Stimulated activated CD8-positive, alpha-beta memory T cell treated with anti-CD3 and anti-CD28 coated beads, Interleukin-15, amount 100 ng/mL, for 24 hours (primary cell): Measurements from ENCODE around the gene MEGF10.

Source experiments
- DNase-seq: peaks from one replicate; pipeline ENCODE4 v3.0.0-alpha.2; 2020; ENCODE audit warnings: low read depth

The MEGF10 gene

DNA sequence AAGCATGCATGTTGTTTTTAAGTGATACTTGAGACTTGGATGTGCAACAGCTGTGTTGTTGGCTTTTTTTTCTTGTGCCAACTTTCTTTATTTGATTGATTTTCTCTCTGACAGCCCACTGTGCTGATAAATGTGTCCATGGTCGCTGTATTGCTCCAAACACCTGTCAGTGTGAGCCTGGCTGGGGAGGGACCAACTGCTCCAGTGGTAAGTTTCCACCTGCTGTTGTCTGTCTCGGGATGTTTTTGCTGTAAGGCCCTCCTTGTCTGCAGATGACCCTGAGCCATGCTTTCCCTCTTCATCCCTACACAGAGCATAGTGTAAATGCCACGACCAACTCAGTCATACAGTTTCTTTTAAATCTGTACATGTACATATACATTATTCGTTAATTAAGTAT is 79.2 kb downstream of the MEGF10 start:
- DNase-seq: no peak

DNA sequence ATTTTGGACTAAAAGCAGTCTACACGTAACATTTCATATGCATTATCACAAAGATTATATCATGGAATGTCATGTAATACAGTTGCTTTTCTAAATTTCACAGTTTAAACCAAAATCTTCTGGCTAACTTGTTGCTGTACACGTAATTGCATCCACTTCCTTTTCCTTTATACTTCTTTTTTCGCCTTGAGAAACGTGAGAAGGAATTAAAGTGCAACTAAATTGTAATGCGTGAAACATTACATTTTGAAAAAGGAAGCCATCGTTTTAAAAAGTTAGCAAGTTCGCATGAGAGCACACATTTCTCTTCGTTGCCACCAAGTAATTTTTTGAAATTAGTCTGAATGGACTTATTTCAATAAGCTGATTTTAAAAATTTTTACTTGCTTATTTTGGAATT is 80.0 kb downstream of the MEGF10 start:
- no peak for DNase-seq

DNA sequence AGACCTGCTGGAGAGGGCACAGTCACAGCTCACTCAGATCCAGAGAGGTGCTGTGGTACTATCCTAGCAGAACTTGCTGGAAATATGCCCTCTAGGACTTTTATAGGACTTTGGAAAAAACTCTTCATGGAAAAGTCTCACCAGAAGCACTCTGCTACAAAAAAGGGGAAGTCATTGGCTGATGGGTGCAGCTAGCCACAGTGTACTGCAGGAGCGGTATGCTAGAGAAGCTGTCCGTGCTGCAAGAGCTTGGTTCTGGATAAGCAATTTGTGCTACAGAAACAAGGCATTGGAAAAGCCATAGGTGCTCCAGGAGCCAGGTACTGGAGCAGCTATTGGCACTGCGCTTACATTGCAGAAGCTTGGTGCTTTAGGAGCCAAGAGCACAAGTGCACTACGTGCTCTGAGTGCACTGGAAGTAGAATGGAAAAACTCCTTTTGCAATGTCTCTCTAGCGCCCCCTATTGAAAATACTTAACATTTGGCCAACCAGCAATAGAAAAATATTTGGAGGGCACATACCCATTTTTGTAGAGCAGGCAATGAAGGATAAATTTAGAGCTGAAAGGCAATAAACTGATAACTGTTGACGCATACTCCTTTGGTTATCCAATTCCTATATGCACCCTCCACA is 83.4 kb downstream of the MEGF10 start:
- DNase-seq: no peak

DNA sequence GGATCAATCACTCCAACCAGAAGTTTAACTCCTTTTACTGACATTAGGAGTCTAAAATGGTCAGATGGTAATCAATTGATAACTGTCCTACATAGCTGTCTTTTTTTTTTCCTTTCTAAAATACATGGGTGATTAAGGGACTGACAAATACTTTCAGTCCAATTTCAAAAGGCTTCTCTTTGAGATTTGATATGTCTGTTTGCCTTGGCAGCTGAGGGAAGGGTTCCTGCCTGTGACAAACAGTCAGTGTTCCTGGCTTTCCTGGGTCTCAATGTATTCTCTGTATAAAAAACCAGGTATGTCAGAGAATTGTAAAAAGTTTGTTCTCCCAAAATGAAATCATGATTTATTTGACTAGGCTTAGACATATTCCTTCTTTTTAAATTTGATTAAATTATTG is 84.5 kb downstream of the MEGF10 start:
- DNase-seq: no peak

DNA sequence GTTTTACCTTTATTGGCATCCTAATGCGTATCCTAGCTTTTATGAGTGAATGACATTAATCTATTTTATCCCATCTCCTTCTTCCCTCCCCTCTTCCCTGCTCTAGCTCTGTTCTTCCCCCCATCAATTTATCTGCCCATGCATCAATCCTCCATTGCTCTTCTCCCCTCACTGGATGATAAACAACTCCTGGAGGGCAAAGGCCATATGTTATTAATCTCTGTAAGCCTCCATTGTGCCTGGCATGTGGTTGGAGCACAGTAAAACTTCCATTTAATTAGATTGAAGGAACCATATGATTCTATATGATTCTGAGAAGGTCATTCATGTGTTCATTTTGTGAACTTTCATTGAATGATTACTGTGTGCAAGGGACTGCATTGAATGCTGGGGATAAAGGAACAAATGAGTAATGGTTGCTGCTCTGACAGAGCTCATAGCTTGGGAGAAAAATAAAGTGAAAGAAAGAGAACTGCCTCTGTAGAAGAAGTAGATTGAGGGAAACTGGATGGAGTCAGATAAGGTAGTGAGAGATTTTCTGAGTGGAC is 85.0 kb downstream of the MEGF10 start:
- DNase-seq: no peak

DNA sequence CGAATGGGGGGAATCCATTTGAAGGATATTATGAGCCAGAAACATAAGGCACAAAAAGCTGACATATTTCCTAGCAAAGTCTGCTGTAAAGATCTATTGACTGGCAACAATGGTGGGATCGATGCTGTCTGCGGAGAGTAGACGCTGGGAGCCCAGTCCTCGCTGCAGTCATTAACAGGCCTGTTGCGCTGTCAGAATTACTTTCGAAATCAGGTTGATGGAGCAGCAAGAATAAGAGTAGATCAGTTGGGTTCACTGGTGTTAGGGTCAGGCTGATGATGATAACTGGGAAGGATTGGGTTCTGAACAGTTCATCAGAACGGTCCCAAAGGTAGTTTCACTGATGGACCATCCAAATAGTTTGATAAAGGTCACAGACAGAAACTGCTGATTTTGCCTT is 87.1 kb downstream of the MEGF10 start:
- no peak for DNase-seq

DNA sequence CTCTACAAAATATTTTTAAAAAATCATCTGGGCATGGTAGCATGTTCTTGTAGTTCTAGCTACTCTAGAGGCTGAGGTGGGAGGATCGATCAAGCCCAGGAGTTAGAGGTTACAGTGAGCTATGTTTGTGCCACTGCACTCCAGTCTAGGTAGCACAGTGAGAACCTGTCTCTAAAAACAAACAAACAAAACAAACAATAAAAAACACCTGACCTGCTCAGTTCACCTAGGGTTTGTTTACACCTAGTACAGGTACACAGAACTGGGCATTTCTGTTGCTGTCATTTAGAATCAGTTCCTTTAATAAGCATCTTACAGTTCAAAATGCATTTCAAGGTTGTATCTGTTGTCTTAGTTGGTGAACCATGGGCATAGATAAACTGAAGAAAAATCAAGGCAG is 95.3 kb downstream of the MEGF10 start:
- DNase-seq: no peak

DNA sequence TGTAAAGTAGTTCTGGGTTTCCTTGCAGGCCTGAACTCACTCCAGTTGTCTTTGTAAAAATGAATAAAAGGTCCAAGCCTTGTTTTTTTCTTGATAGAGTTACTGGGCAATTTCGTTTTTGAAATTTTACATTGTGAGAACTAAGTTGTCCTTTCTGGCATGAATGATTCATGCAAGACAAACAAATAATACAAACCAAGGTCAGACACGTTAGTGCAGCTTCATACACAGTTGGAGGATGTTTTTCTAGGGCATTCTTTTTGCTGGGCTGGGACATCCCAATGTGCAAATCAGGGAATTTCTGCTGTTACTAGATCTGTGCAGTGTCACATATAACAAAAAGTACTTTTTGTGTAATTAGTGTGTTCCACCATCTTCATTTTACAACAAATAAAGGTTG is 96.0 kb downstream of the MEGF10 start:
- DNase-seq: no peak

DNA sequence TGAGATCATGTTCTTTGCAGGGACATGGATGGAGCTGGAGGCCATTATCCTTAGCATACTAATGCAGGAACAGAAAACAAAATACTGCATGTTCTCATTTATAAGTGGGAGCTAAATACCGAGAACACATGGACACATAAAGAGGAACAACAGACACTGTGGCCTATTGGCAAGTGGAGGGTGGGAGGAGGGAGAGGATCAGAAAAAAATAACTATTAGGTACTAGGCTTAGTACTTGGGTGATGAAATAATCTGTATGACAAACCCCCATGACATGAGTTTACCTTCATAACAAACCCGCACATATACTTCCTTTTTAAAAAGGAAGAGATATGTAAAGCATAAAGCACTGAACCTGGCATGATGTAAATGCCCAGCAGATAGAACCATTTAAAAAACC is 99.0 kb downstream of the MEGF10 start:
- no peak for DNase-seq

DNA sequence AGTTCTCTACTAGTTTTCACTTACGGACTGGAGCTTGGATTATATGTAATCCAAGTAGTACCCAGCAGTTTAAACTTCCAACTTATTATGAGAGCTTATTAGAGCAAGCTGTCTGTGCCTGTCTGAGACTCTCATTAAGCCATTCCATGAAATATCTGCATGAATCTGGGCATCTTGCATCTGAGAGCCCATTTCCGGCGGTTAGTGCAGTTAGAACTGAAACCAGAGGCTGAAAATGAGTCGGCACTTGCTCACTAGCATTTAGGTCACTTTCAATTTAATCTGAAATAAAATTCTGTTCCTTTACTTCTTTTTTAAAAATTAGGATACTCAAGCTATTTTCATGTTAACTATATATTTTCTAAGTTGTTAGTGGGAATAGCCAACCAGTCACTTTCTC is 102.2 kb downstream of the MEGF10 start:
- DNase-seq: no peak

DNA sequence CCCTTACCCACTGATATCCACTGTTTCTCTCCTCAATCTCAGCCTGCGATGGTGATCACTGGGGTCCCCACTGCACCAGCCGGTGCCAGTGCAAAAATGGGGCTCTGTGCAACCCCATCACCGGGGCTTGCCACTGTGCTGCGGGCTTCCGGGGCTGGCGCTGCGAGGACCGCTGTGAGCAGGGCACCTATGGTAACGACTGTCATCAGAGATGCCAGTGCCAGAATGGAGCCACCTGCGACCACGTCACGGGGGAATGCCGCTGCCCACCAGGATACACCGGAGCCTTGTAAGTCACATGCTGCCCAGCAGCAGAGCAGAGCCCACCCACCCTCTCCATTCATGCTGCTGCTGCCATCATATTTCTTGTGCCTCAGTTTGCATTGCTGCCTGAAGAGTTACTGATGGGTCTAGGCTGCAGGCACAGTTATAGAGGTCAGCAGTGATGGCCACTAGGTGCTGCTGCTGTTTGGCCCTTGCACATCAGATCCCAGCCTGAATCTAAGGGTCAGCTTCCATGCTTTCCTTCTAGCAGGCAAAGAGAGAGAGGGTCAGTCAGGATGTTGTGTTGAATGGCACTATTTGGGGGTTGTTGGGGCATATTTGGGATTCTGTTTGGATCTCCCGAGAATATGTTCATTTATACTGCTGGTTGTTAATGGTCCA is 106.0 kb downstream of the MEGF10 start:
- DNase-seq: no peak

DNA sequence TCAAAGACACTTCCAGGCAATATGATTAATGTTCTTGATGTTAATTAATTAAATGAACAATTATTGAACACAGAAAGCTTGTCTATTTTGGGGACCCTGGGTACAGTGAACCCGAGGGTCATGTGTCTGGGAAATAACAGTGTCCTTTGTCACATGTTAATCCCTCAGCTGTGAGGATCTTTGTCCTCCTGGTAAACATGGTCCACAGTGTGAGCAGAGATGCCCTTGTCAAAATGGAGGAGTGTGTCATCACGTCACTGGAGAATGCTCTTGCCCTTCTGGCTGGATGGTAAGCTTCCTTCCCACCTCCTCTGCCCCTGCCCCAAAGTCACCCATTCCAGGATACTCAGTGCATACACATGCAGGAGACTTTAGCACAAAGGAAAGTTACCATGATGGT is 107.9 kb downstream of the MEGF10 start:
- no peak for DNase-seq

DNA sequence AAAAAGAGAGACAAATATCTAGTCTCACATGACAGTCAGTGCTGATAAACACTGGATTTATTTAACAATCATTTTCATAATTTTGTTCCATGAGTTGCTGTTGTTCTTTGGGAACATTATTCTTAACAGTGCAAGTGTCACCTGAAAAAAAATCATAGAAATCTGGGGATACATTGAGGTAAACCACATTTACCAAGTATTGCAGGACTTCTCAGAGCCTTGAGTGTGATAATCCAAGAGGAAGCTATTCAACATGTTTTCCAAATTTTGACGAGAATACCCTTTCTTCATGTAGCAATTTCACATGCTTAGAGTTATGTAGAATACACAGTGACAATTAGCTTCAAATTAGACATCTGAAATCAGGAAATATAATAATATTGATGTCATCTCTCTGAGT is 108.5 kb downstream of the MEGF10 start:
- no peak for DNase-seq

DNA sequence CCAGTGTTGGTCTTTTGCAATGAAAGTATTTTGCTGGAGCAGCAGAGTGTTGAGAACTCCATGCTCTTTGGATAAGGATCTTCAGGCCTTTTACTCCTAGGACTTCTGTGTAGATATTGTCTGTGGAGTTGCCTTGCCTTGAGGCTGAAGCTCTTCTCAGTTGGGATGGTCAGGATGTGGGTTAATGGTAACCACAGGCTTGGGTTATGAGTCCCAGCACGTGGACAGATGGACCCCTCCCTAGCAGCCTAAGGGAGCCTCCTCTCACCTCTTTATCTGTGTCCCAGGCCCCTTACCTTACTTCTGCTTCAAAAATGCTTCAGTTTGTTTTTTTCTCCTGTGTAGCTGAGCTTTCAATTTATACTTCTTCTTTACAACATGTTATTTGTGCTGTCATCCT is 109.9 kb downstream of the MEGF10 start:
- no peak for DNase-seq

DNA sequence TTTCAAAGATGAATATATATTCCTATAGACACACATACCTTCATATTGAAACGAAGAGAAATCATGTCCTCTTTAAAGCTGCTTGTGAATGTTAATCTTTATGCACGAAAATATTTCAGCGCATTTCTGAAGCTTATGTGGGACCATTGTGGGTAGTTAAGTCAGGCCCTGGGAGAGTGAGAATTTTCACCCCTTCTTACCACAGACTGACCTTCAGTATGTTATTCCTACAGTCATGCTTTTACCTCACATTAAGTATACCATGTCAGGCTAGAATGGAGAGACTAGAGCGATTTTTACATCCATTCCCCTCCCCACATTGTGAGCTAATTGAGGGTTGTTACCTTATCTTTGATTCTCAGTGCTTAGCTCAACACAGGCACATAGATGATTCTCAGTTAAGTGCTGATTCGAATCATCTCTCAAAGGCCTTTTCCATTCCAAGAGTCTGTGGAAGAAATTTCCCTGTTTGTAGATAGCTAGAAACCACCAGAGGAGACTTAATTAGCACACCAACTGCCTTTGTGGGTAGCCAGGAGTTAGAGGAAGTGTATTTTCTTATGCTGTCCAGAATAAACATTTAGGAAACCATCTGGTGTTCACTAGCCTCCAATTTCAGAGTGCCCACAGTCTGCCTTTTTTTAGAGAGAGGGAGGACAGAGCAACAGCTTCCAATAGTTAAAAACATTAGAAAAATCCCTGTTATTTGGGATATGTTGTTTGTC is 110.5 kb downstream of the MEGF10 start:
- DNase-seq: no peak

DNA sequence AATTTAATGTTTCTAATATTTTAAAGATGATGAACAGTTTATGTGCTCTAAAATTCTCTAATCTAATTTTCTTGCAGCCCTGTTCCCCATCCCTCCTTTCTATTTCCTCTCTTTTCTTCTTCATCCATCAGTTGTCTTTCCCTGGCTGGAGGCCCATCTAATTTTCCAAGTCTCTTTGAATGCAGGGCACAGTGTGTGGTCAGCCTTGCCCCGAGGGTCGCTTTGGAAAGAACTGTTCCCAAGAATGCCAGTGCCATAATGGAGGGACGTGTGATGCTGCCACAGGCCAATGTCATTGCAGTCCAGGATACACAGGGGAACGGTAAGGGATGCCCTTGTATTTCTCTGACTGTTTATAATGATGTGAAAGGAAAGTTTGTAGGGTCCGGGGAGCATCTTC is 111.8 kb downstream of the MEGF10 start:
- no peak for DNase-seq

DNA sequence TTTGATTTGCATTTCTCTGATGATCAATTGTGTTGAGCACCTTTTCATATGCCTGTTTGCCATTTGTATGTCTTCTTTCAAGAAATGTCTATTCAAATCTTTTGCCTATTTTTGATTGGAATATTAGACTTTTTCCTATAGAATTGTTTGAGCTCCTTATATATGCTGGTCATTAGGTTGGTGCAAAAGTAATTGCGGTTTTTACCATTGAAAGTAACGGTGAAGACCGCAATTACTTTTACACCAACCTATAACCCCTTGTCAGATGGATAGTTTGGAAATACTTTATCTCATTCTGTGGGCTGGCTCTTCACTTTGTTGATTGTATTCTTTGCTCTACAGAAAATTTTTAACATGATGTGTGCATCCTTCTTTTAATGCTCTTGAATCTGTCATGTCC is 113.6 kb downstream of the MEGF10 start:
- no peak for DNase-seq

DNA sequence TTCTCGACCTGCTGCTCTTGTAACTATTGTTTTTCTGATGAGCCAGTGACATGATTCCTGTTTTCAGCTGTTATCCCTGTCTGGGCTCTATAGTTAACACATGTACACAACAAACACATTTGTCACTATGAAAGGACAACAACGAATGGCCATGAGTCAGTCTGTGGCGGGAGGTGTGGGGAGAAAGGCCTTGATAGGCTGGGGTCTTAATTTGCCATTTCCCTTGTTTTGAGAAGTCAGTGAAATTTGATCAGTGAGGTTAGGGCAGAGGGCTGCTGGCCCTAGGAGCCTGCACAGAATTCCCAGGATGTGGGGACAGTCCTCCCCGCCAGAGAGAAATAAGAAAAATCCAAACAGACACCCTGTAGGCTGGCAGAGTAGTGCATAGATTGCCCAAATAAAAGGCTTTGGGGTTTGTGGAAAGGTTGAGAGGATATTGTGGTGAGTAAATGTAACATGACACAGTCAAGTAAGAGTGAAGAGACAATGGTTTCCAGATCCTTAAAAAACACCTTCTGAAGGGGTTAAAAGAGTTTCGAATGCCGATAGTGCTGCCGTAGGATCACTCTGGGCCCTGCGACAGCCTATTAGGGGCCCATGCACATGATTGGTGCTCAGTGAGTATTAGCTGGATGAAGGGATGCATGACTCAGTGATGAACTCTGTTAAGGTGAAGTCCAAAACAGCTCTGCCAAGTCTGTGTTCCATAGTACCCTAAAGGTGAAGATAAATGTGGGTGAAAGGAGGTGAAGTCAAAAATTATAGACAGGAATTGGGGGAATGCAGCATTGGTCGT is 115.9 kb downstream of the MEGF10 start:
- no peak for DNase-seq

DNA sequence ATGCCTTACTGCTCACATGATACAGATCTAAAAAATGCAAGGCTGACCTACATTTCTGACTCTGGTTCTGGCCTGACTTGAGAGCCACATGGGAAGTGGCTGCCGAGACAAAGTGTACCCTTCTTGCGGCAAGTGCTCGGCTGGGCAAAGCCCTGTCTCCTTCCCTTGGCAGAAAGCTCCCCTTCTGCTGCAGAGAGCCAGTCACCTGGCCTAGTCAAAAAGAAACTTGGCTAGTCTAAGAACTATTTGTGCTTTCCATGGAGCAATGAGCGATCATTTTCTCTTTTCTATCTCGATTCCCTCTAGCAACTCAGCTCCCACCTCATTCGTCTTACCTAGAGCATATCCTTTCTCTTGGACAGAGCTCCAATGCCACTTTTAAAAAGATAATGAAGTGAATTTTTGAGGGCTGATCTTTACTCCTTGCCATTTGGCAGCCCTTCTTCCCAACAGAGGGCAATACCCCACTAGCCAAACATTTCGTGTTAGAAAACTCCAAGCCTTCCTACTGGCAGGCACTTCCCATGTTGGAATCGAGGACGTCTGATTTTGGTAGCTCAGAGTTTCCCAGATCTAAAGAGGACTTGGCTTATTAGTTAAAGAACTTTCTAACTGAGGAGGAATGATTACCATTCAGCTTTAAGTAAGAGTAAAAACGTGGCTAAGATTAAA is 118.8 kb downstream of the MEGF10 start:
- no peak for DNase-seq

DNA sequence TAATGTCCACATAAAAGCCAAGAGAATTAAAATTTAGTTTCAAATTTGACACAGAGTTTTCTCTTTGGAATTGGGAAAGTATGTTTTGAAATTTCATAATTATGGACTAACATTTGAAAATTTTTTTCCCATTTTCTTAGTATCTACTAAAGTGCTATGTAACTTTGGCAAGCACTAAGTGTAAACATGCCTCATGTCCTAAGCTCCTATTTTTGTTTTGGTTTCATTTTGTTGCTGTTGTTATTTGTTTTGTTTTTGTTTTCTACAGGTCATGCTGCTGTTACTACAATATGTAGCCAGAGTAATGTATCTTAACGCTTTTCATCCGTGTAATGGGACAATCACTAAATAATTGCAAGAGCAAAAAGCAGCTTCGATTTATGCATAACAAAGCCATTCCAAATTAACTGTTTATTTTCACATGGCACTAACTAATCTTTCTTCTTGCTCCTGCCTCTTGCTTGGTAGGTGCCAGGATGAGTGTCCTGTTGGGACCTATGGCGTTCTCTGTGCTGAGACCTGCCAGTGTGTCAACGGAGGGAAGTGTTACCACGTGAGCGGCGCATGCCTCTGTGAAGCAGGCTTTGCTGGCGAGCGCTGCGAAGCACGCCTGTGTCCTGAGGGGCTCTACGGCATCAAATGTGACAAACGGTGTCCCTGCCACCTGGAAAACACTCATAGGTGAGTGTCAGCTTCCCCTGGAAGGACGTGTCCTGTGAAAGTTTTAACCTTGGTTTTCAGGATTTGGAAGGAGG is 119.5 kb downstream of the MEGF10 start:
- DNase-seq: no peak

DNA sequence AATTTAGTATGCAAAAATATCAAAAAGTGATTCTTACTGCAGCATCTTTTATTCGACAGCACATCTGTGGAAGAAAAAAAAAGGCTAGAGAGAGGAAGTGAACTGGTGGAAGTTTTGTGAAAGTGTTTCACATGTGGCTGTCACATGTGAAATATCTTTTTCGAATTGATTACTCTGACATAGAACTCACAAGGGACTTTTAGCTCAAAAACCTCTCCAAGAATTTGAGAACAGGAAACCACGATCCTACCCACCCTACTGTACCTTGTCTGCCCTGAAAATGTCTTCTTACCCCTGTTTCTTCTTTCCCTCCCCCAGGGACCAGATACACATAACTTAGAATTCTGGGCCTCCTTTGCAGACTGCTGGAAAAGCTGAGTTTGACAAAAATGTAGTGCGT is 120.4 kb downstream of the MEGF10 start:
- no peak for DNase-seq
